B cell (primary cell): ENCODE data around the gene CDC42EP4.

Experiments used
- CTCF ChIP-seq: fragments of 200-600 bp; IDR thresholded peaks from one replicate; pipeline ENCODE4 v1.8.0; 2022; ENCODE audit warnings: antibody characterized with exemption, mild to moderate bottlenecking
- EZH2 ChIP-seq: IDR thresholded peaks from 2 replicates; pipeline ENCODE4 v1.6.1; 2012; ENCODE audit warnings: borderline replicate concordance, low read depth, mild to moderate bottlenecking, moderate library complexity, low read length; ENCODE audit not compliant: insufficient read depth, poor library complexity, severe bottlenecking

- no peak for TF ChIP-seq CTCF
- no peak for TF ChIP-seq EZH2
These were observed 43.0 kb downstream of the CDC42EP4 start for GRCh38 chr17:73268582-73269328.
